Liver (tissue), 9 donors: ENCODE data around the gene MARCHF6. TPM values are rescaled to one million over a fixed set of nuclear protein-coding genes. Genes with fewer than 3 reads are reported as not detected.
"Not testable (repeated sequence)": the region's sequence is repeated elsewhere in the genome, so short reads cannot be mapped to it uniquely, and the experiment has no call there.

Source experiments
- DNase-seq: peaks from one replicate; pipeline ENCODE4 v3.0.0-alpha.2; 2017; ENCODE audit warnings: low spot score
- H3K27ac ChIP-seq, 2 donors: one replicate each; pipeline ENCODE4 v1.7.0; 2013; ENCODE audit warnings: inconsistent platforms in 2 of 2, low read length in 2 of 2, control low read depth in 1 of 2, low read depth in 1 of 2, mild to moderate bottlenecking in 1 of 2
- H3K27me3 ChIP-seq, 4 donors: one replicate each; pipeline versions ENCODE4 v1.6.1 to v1.7.0; 2013; ENCODE audit warnings: low read length in 3 of 4, inconsistent platforms in 1 of 4, mild to moderate bottlenecking in 1 of 4, moderate library complexity in 1 of 4; ENCODE audit not compliant: control insufficient read depth in 4 of 4, insufficient read depth in 4 of 4
- H3K36me3 ChIP-seq, 4 donors: one replicate each; pipeline versions ENCODE4 v1.6.1 to v1.7.0; 2013; ENCODE audit warnings: low read length in 3 of 4, mild to moderate bottlenecking in 3 of 4, low read depth in 1 of 4, moderate library complexity in 1 of 4; ENCODE audit not compliant: control insufficient read depth in 4 of 4, insufficient read depth in 3 of 4
- H3K4me1 ChIP-seq, 4 donors: one replicate each; pipeline versions ENCODE4 v1.6.1 to v1.7.0; 2013; ENCODE audit warnings: low read length in 3 of 4, mild to moderate bottlenecking in 3 of 4, moderate library complexity in 1 of 4; ENCODE audit not compliant: control insufficient read depth in 4 of 4, insufficient read depth in 4 of 4
- H3K4me3 ChIP-seq, 3 donors: one replicate each; pipeline versions ENCODE4 v1.6.1 to v1.7.0; 2013; ENCODE audit warnings: low read length in 3 of 3, control low read depth in 1 of 3, low read depth in 1 of 3, mild to moderate bottlenecking in 1 of 3
- H3K9ac ChIP-seq, 2 donors: one replicate each; pipeline ENCODE4 v1.7.0; 2013; ENCODE audit warnings: low read length in 2 of 2, mild to moderate bottlenecking in 2 of 2, moderate library complexity in 2 of 2, control low read depth in 1 of 2, low read depth in 1 of 2
- H3K9me3 ChIP-seq, 4 donors: one replicate each; pipeline versions ENCODE4 v1.6.1 to v1.7.0; 2013; ENCODE audit warnings: low read length in 3 of 4; ENCODE audit not compliant: control insufficient read depth in 4 of 4
- ATF3 ChIP-seq: IDR thresholded peaks from 2 replicates; pipeline ENCODE4 v1.6.1; 2016; ENCODE audit warnings: antibody characterized with exemption
- HNF4A ChIP-seq, 2 donors: conservative IDR thresholded peaks; 2 replicates each; pipeline ENCODE4 v1.6.1; 2016; ENCODE audit warnings: antibody characterized with exemption in 2 of 2, mild to moderate bottlenecking in 2 of 2
- NR2F2 ChIP-seq: IDR thresholded peaks from 2 replicates; pipeline ENCODE4 v1.6.1; 2016; ENCODE audit warnings: antibody characterized with exemption
- RXRA ChIP-seq, 2 donors: IDR thresholded peaks; 2 replicates each; pipeline ENCODE4 v1.6.1; 2017 to 2018; ENCODE audit warnings: antibody characterized with exemption in 2 of 2, mild to moderate bottlenecking in 1 of 2
- TAF1 ChIP-seq: conservative IDR thresholded peaks from 2 replicates; pipeline ENCODE4 v1.6.1; 2016; ENCODE audit warnings: antibody characterized with exemption, mild to moderate bottlenecking
- WGBS: extraction: QIAGEN DNeasy Blood & Tissue Kit; methylation state at CpG from one replicate; pipeline ENCODE4 v1.1.7; 2013; 5-methylcytosine and 5-hydroxymethylcytosine counted together
- polyA plus RNA-seq, 2 donors: library from polyadenylated mRNA; stranded (reverse) in 1 of 2; unstranded in 1 of 2; fragments of 200-250 nt in 1 of 2; fragments of >200 nt in 1 of 2; fragmentation: Nextera tagmentation in 1 of 2; extraction: Ambion mirVana in 1 of 2; gene quantifications; one replicate each; pipeline versions ENCODE4 v1.2.1 to v1.2.3, GENCODE V29; 2013 to 2015
- total RNA-seq, 2 donors: library from RNA; depleted of rRNA; stranded (reverse); fragments of >200 nt; gene quantifications; one replicate each; pipeline ENCODE4 v1.2.3, GENCODE V29; 2014
- TF ChIP-seq, protein P1 (sequence below): IDR thresholded peaks from 2 replicates; pipeline ENCODE4 v1.6.1; 2016; ENCODE audit warnings: antibody characterized with exemption
- TF ChIP-seq, protein P2 (sequence below): fragments of 150-350 bp; IDR thresholded peaks from 2 replicates; pipeline ENCODE4 v1.5.1; 2017; ENCODE audit warnings: improper control_type of control experiment, low read depth, low read length; ENCODE audit not compliant: missing input control
- TF ChIP-seq, protein P3 (sequence below): IDR thresholded peaks from 2 replicates; pipeline ENCODE4 v1.6.1; 2016; ENCODE audit warnings: antibody characterized with exemption
- donor health status: healthy.
- donor health status: healthy.
- donor health status: healthy.
- donor health status: healthy.
- donor health status: healthy.

MARCHF6 gene
- total and polyA plus RNA-seq, 4 donors, result 20.6 to 77.7 (median 62.4) TPM

- Histone ChIP-seq H3K27ac (no peak overlapping the region), H3K4me3 (no peak overlapping the region), H3K9ac (no peak overlapping the region), H3K4me1 (peaks cover 1 to 18% (median 7%) of the 10 kb centered on the region in 4 donors), H3K9me3 (no peaks in the 10 kb centered on the region), H3K36me3 (peaks cover 0 to 5% (median 3%) of the 10 kb centered on the region in 4 donors), H3K27me3 (no peaks in the 10 kb centered on the region)
- WGBS, result 96% methylated on average over 8 of the region's 8 CpGs
- no peak for TF ChIP-seq HNF4A (conservative IDR thresholded peaks at IDR 0.05)
- TF ChIP-seq, protein P1, sequence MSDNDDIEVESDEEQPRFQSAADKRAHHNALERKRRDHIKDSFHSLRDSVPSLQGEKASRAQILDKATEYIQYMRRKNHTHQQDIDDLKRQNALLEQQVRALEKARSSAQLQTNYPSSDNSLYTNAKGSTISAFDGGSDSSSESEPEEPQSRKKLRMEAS, result no peak
- DNase-seq, result no peak
Observed at GRCh38 chr5:10372726-10373709, 19.5 kb downstream of the MARCHF6 start.

- Histone ChIP-seq H3K27ac (no peak overlapping the region), H3K4me3 (no peak overlapping the region), H3K36me3 (peaks cover 0 to 5% (median 3%) of the 10 kb centered on the region in 4 donors), H3K9me3 (no peaks in the 10 kb centered on the region), H3K4me1 (peaks cover 1 to 18% (median 7%) of the 10 kb centered on the region in 4 donors), H3K9ac (no peak overlapping the region), H3K27me3 (no peaks in the 10 kb centered on the region)
- no peak for DNase-seq
- no peak for TF ChIP-seq TAF1
- TF ChIP-seq RXRA (IDR thresholded peaks at IDR 0.05), result no peak
- no peak for TF ChIP-seq HNF4A (conservative IDR thresholded peaks at IDR 0.05)
- TF ChIP-seq, protein P1, result no peak
- TF ChIP-seq, protein P2, sequence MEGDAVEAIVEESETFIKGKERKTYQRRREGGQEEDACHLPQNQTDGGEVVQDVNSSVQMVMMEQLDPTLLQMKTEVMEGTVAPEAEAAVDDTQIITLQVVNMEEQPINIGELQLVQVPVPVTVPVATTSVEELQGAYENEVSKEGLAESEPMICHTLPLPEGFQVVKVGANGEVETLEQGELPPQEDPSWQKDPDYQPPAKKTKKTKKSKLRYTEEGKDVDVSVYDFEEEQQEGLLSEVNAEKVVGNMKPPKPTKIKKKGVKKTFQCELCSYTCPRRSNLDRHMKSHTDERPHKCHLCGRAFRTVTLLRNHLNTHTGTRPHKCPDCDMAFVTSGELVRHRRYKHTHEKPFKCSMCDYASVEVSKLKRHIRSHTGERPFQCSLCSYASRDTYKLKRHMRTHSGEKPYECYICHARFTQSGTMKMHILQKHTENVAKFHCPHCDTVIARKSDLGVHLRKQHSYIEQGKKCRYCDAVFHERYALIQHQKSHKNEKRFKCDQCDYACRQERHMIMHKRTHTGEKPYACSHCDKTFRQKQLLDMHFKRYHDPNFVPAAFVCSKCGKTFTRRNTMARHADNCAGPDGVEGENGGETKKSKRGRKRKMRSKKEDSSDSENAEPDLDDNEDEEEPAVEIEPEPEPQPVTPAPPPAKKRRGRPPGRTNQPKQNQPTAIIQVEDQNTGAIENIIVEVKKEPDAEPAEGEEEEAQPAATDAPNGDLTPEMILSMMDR, result no peak
- TF ChIP-seq, protein P3, sequence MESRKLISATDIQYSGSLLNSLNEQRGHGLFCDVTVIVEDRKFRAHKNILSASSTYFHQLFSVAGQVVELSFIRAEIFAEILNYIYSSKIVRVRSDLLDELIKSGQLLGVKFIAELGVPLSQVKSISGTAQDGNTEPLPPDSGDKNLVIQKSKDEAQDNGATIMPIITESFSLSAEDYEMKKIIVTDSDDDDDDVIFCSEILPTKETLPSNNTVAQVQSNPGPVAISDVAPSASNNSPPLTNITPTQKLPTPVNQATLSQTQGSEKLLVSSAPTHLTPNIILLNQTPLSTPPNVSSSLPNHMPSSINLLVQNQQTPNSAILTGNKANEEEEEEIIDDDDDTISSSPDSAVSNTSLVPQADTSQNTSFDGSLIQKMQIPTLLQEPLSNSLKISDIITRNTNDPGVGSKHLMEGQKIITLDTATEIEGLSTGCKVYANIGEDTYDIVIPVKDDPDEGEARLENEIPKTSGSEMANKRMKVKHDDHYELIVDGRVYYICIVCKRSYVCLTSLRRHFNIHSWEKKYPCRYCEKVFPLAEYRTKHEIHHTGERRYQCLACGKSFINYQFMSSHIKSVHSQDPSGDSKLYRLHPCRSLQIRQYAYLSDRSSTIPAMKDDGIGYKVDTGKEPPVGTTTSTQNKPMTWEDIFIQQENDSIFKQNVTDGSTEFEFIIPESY, result no peak
- TF ChIP-seq NR2F2, result no peak
- no peak for TF ChIP-seq ATF3
- WGBS, result 83% methylated on average over 11 of the region's 11 CpGs
Observed at GRCh38 chr5:10374046-10375022, 20.8 kb downstream of the MARCHF6 start.

DNA sequence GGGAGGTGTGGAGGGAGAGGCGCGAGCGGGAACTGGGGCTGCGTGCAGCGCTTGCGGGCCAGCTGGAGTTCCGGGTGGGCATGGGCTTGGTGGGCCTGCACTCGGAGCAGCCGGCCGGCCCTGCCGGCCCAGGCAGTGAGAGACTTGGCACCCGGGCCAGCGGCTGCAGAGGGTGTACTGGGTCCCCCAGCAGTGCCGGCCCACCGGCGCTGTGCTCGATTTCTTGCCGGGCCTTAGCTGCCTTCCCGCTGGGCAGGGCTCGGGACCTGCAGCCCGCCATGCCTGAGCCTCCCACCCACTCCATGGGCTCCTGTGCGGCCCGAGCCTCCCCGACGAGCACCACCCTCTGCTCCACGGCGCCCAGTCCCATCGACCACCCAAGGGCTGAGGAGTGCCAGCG lies 21.7 kb downstream of the MARCHF6 start:
- not testable (repeated sequence) for H3K9ac ChIP-seq, H3K27ac ChIP-seq, H3K4me3 ChIP-seq, H3K27me3 ChIP-seq, H3K36me3 ChIP-seq, H3K9me3 ChIP-seq, DNase-seq
- H3K4me1 ChIP-seq, result peaks cover 1 to 18% (median 7%) of the 10 kb centered on the region in 4 donors
- WGBS, result 97% methylated on average over 29 of the region's 29 CpGs
